SK-MEL-5 (cell line): ENCODE measurements around the gene STN1. TPM values are rescaled to one million over a fixed set of nuclear protein-coding genes. Genes with fewer than 3 reads are reported as not detected.

Source experiments
- DNase-seq: peaks from one replicate; pipeline ENCODE4 v3.0.0-alpha.2; 2016; ENCODE audit warnings: low read depth, low spot score
- in situ Hi-C: cut with HindIII; loops from 2 replicates; pipeline ENCODE4 v1.10.0; 2016; ENCODE audit warnings: low sequenced_read_pairs, high pct_unique_total_duplicates, low pct_unique_long_range_greater_than_20kb
- polyA plus RNA-seq, 2 experiments: library from polyadenylated mRNA; depleted of rRNA; stranded (reverse); fragments of >200 nt; gene quantifications; 2 replicates each; pipeline ENCODE4 v1.2.3, GENCODE V29; 2015
- total RNA-seq: library from RNA; depleted of rRNA; stranded (reverse); fragments of >200 nt; shearing (Covaris generic); gene quantifications from 2 replicates; pipeline ENCODE4 v1.2.3, GENCODE V29; 2014; rRNA removed

Gene STN1, protein sequence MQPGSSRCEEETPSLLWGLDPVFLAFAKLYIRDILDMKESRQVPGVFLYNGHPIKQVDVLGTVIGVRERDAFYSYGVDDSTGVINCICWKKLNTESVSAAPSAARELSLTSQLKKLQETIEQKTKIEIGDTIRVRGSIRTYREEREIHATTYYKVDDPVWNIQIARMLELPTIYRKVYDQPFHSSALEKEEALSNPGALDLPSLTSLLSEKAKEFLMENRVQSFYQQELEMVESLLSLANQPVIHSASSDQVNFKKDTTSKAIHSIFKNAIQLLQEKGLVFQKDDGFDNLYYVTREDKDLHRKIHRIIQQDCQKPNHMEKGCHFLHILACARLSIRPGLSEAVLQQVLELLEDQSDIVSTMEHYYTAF
- total RNA-seq: 20.4 and 23.6 TPM in 2 replicates
- 13.5 and 13.8 TPM in 2 replicates for polyA plus RNA-seq (2015; cell fraction: cytosol; rRNA removed)
- polyA plus RNA-seq (2015; cell fraction: nucleus; rRNA removed): 6.7 and 8.0 TPM in 2 replicates

DNA sequence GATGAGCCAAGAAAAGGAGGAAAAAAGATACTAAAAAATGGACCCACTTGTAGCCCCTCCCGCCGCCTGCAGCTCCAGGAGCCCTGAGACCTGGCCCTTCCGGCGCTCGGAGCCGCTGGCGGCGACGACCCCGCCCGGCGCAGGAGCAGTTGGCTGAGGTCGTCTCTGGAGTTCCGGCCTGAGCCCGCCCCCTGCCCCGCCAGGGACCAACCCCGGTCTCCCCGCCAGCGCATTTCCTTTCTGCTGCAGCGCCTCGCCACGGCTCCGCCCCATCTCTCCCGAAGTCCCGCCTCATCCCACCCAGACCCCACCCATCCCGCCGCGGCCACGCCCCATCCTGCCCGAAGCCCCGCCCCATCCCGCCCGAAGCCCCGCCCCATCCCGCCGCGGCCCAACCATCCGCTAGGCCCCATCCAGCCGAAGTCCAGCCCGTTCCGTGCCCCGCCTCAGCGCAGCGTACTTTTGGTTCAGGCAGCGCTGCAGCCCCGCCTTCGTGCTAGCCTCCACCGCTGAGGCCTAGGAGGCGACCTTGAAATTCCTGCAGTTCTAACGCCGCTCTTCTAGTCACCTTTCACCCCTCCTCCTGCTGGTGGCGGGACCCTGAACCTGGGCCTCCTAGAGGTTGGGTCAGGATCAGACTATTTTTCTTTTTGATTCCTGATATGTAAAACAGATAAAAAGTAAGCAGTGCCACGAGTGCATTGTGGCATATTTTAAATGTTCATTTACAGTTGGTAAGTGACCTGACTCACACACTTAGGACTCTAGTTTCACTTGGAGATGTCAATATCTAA lies at the start of gene STN1:
Gene STN1 (minus strand): TSS at position 132 of the 794 bp plus-strand sequence. CDS start 590 bp downstream, outside the sequence.
- in situ Hi-C loops: loop anchor here (10.0 kb wide), 1 partner anchor 87 kb away; no protein-coding TSS in a partner anchor
- peak; percentile 92 for DNase-seq

DNA sequence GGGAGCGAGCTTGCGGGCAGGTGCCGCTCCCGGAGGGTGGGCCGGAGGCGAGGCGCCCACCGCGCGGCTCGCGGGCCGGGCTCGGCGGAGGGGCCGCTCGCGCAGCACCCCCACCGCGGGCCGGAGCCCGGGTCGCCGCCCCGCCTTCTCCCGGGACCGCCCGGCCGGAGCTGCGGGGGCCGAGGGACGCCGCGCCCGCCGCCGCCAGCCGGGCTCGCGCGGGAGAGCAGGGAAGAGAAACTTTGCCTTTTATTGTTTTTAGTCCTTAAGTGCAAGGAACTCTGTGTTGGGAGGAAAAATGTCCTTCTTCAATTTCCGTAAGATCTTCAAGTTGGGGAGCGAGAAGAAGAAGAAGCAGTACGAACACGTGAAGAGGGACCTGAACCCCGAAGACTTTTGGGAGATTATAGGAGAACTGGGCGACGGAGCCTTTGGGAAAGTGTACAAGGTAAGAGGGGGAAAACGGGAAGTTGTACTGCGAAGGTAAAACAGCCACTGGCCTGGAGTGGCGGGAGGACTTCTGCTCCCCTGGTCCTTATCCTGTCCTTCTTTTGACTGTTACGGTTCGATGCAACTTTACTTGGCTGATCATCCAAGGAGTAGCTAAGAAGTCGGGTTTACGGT lies 49.6 kb upstream of the STN1 start:
- DNase-seq: no peak
- in situ Hi-C loops: no loop called here

DNA sequence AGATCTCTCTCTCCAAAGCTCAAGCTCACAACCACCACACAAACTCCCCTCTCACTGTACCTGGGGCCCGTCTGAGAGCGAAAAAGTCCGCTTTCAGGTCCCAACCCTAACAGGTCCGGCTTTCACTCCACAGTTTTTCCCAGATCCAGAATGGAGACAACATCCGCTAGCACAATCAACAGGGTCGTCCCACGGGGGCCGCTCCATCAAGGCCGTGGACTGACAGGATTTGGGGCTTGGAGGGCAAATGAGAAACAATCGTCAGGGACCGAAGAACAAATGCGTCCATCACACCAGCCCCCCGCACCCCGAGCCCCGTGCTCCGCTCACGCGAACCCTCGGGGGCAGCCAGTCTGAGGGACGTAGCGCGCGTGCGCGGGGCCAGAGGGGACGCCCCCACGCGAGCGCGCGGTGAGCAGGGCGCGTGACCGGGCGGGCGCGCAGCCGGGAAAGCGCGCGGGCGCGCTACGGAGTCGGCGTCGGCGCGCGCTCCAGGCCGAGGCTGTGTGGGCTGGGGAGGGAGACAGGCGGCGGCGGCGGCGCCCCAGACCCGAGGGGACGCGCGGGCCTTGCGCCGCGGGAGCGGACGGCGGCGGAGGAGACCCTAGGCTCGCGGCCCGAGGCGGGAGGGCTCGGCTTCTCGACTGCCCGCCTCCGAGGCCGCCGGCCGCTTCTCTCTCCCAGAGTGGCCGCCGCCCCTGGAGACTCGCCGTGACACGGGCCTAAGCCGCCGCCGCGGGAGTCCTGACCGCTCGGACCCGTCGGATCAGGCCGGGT lies 48.9 kb upstream of the STN1 start, which contains the start of gene SLK:
Gene SLK (plus strand): TSS at position 470 of the 777 bp plus-strand sequence. CDS start 606 bp downstream, outside the sequence.
- in situ Hi-C loops: no loop called here
- peak; percentile 76 for DNase-seq

DNA sequence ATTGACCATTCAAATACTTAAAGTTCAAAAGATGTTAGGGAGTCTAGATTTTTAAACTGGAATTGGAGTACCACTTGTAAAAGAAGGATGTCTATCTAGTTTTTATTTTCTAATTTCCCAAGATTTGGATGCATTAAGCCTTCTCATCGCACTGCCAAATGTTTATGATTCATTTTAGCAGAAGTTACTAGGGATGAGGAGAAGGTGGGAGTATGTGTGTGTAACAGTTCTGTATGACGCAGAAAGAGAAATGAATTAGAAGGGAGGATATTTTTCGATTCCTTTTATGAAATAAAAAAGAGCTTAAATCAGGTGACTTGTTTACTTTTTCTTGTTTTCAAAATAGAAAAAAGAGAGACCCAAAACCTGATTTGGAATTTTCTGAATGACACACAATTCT lies 42.1 kb upstream of the STN1 start:
- in situ Hi-C loops: no loop called here

DNA sequence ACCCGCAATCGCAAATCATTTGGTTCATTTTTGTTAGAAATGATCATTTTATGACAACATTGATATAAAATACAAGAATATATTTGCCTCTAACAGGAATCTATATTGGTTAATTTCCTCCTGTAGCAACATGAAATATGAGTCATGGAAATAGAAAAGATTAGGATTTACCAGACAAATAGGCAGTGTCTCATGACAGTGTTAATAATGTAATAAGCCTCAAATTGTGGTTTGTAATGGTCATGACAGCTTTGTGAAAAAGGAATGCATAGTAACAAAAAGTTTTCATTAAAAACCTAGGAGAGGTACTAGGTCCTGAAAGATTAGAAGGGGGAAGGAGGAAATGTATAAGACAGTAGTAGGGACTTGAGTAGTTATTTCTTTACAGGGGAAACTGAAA lies 41.0 kb upstream of the STN1 start:
- in situ Hi-C loops: no loop called here
- DNase-seq: no peak

More for the DNA sequence above, 42.1 kb upstream of the STN1 start:
- DNase-seq: no peak

DNA sequence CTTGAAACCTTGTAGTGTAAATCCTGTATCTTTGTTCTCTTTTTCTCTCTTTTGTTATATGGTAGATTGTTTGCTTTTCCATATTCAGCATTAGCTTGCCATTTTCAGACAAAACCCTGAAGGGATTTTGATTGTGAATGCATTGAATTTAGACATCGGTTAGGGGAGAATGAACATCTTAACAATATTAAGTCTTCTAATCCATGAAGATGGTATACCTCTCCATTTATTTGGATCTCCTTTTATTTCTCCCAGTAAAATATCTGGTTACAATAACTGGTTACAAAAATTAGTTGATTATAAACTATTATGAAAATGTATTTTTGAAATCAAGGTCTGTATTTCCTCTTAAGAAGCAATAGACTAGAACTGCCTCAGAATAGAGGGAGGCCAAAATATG lies 36.6 kb upstream of the STN1 start:
- in situ Hi-C loops: no loop called here
- no peak for DNase-seq

DNA sequence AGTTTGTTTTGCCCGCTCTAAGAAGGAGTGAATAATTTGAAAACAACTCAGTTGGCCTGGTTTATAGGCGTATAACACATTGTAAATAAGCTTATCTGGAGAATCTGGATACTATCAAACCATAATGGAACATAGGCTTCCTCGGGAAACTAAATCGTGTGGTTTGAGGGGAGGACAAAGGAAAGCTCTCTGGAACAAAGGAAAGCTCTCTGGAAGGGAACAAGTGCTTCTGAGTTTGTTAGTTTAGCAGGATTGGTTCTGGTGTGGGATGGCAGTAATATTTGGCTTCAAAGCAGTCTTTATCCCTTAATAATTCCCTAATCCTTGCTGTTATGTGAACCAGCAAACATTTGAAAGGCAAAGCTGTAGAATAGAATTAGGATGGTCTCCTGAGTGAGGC lies 34.0 kb upstream of the STN1 start:
- no peak for DNase-seq
- in situ Hi-C loops: no loop called here

DNA sequence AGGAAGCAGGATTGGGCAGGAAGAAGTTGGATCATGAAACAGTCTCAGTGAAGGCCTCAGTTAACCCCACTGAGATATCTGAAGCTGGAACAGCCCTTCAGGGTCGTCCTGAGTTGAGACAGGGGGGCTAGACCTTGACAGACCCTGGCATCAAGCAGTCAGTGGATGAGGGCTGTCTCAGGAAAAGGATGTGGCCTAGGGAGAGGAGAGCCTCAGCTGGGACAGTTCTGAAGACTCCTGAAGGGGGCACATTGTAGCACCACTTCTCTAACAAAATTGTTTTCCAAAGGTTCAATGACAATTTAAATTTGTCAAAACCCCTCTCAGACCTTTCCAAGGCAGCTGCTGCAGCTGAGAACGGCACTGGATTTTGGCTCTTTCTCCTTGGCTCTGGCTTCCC lies 33.2 kb upstream of the STN1 start:
- DNase-seq: no peak
- in situ Hi-C loops: no loop called here

DNA sequence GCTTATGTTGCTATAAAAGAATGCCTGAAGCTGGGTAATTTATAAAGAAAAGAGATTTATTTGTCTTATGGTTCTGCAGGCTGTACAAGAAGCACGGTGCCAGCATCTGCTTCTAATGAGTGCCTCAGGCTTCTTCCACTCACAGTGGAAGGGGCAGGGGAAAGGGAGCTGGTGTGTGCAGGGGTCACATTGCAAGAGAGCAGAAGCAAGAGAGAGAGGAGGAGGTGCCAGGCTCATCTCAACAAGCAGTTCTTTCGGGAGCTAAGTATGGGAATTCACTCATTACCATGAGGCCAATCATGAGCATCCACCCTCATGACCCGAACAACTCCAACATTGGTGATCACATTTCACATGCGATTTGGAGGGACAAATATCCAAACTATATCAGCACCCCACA lies 31.7 kb upstream of the STN1 start:
- in situ Hi-C loops: no loop called here
- DNase-seq: no peak

DNA sequence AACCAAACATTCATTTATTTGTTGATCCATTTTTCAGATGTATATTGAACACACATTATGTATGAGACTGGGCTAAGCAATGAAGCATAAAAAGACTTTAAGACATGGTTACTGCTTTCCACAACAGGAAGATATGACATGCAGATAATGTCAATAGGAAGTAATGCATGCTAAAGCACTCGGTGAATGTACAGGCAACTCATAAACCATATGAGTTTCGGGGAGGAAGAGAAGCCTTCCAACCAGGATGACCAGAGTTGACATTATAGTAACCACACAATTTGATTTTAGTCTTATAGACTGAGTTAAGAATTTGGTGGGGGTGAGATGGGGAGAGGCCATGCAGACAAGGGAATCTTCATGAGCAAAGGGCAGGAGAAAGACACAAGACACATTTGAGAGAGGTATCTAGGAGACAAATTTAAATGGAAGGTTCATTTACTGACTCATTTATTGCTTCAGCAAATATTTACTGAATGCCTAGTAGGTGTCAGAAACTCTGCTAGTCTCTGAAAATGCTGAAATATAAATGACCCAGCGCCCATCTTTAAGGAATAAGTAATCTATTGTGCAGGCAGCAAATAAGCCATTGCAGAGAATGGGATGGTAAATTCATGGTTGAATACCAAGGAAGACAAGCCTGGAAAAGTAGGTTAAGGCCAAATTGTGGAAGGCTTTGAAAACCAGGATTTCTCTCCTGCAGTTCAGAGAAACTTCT lies 30.0 kb upstream of the STN1 start:
- in situ Hi-C loops: no loop called here

DNA sequence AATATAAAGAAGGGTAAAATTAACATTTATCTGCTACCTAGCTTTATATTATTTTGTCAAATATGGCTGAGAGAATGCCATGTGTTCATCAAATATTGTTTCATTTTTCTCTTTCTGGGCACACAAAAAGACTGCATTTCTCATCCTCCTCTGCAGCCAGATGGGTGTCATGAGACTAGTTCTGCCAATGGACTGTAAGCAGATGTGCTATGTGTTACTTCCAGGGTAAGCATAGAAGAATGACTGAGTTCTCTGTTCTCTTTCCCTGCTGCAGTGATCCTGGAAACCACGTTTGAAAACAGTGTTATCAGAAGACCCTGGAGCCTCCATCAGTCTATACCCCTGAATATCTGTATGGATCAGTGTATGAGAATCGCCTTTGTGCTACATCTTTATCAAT lies 24.9 kb upstream of the STN1 start:
- in situ Hi-C loops: no loop called here
- peak; percentile 73 for DNase-seq

More for the DNA sequence above, 30.0 kb upstream of the STN1 start:
- no peak for DNase-seq

DNA sequence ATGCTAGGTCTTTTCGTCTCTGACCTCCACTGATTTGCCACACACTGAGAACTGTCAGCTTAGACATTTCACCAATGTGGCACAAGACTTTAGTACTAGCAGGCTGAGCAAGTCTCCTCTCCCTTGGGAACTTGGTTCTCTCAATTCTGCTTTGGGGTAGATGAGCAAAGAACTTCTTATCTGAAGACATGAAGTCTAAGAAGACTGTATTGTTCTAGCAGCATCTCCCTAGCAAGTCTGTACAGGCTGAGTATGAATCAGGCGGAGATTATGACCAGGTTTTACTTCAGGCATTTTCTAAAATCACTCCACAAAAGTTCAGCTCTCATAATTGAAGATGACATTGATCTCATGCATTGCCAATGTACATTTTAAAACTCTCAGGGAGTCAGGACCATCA lies 23.8 kb upstream of the STN1 start:
- in situ Hi-C loops: no loop called here

DNA sequence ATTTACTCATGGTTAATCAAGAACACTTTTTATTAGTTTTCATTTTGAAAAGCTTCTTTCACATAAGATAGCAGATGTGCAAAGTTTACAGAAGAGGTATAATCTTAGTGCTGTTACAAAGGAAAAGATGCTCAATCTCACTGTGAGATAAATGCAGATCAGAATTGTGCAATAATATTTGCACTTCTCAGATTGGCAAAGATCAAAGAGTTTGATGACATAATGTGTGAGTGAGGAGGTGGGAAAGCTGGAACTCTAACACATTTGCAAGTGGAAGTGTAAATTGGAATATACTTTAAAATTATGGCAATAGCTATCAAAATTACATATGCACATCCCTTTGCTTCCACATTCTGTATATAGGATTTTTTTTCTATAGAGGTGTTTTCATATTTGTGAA lies 21.5 kb upstream of the STN1 start:
- no peak for DNase-seq
- in situ Hi-C loops: no loop called here

More for the DNA sequence above, 23.8 kb upstream of the STN1 start:
- peak; percentile 68 for DNase-seq

DNA sequence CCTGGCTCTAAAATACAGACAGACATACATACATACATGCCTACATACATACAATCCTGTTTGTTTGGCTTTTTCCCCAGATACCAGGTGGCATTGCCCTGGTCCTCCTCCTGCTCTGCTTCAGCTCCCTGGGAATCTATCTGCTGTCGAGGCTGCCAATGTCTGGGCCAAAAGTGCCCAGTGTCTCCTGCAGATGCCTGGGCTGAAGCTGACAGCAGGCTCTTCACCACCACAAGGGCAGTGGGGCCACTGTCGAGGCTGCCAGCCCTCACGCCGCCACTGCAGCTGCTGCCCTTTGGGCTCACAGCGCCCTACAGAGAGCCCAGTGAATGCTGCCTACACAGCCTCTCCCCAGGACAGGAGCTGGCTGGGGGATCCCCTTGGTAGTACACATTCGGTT lies 18.0 kb upstream of the STN1 start:
- in situ Hi-C loops: no loop called here
- DNase-seq: no peak

DNA sequence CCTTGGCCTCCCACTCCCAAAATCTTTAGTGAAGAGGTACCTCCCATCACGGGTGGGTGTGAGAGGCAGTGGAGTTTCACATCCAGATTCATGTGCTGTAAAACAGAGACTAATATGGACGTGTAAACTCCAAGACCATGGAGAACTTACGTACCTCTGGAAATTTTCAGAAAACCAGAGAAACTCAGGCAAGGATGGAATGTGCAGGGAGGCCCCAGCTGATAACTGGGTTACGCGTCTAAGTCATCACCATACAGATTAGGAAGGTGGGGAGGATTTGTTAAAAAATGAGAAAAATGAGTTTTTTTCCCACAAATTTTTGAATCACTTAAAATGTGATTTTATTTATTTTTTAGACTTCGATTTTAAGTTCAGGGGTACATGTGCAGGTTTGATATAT lies 16.3 kb upstream of the STN1 start:
- in situ Hi-C loops: no loop called here
- no peak for DNase-seq

DNA sequence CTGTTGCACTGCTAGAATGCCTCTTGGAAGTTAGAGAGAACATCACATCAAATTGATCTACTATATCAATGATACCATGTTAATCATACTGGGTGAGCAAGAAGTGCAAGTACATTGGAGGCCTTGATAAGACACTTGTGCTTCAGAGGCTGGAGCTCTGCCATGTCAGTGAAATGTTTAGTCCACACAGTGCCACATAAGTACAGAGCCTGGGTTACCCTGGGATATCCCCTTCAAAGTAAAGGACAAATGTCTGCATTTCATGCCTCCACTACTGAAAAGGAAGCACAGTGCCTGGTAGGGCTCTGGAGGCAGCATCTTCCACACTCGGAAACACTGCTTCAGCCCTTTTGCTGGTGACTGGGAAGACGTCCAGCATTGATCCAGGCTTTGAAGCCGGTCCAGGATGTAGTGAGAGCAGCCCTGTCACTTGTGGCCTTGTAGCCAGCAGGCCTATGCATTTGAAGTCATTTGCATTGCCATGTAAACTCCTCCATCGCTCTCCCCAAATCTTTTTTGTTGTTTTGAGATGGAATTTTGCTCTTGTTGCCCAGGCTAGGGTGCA lies 15.7 kb upstream of the STN1 start:
- in situ Hi-C loops: no loop called here
- DNase-seq: no peak
